ENCODE results near the gene OR2G3.

DNA sequence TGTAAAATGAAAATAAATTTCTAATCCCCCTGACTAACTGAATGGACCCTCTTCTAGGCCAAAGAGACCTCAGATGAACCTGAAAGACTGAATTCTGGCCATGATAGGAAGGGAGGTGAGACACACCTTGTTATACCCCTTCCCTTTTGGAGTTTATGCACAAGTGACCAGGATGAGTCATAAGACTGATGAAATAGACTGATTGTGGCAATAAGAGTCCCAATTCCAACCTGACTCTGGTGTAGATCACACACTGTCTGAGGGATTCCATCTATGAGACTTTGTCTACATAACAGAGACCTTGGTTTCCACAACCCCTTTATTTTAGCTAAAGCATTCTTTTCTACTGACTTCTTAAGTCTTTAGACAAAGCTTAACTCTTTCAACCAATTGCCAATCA is 30.7 kb upstream of the OR2G3 start:
- TF ChIP-seq POLR2A (IDR thresholded peaks at IDR 0.05) (no peak), POLR2AphosphoS5 (IDR thresholded peaks at IDR 0.05) (no peak)
- TF ChIP-seq, protein P1, sequence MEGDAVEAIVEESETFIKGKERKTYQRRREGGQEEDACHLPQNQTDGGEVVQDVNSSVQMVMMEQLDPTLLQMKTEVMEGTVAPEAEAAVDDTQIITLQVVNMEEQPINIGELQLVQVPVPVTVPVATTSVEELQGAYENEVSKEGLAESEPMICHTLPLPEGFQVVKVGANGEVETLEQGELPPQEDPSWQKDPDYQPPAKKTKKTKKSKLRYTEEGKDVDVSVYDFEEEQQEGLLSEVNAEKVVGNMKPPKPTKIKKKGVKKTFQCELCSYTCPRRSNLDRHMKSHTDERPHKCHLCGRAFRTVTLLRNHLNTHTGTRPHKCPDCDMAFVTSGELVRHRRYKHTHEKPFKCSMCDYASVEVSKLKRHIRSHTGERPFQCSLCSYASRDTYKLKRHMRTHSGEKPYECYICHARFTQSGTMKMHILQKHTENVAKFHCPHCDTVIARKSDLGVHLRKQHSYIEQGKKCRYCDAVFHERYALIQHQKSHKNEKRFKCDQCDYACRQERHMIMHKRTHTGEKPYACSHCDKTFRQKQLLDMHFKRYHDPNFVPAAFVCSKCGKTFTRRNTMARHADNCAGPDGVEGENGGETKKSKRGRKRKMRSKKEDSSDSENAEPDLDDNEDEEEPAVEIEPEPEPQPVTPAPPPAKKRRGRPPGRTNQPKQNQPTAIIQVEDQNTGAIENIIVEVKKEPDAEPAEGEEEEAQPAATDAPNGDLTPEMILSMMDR (IDR thresholded peaks at IDR 0.05): no peak

Measured in breast epithelium (tissue), 3 donors.